ENCODE measurements around the gene ADRA1B. TPM values are rescaled to one million over a fixed set of nuclear protein-coding genes. Genes with fewer than 3 reads are reported as not detected.
"Not testable (repeated sequence)": the region's sequence is repeated elsewhere in the genome, so short reads cannot be mapped to it uniquely, and the experiment has no call there.

ADRA1B gene
- polyA plus RNA-seq, 1 donor: 0.24 TPM

- not testable (repeated sequence) for DNase-seq (ENCODE audit: low read depth)
These were observed 49.5 kb downstream of the ADRA1B start for GRCh38 chr5:159965838-159966128.

DNA sequence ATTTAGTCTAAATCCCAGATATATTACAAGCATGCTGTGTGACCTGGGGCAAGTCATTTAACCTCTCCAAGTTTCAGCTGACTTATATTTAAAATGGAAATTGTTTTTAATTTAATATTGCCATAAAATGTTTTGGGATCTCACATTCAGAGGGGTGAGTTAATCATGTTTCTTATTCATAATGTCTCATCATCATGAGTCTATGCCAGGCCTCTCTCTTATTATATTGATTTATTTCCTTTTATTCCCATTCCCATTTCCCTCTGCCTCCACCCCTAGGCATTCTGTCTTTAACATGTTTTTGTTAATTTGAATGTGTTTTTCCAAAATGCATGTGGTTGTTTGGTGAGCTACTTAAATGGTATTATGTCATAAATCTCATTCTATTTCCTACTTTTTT lies 53.7 kb downstream of the ADRA1B start:
- DNase-seq (ENCODE audit: low read depth): no peak

DNA sequence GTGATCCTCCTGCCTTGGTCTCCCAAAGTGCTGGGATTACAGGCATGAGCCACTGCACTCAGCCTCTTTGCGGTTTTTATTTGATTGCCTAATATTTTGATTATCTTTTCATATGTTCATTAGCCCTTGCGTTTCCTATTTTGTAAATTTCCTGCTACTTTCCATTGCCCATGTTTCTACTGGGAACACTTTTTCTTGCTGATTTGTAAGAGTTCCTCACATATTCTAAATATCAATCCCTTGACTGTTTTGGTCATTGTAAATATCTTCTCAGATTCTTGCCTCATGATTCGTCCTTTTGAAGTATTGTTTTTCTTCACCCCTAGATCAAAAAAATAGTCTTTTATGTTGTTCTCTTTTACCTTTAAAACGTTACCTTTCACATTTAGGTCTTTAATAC lies 54.8 kb downstream of the ADRA1B start:
- DNase-seq (ENCODE audit: low read depth): no peak

DNA sequence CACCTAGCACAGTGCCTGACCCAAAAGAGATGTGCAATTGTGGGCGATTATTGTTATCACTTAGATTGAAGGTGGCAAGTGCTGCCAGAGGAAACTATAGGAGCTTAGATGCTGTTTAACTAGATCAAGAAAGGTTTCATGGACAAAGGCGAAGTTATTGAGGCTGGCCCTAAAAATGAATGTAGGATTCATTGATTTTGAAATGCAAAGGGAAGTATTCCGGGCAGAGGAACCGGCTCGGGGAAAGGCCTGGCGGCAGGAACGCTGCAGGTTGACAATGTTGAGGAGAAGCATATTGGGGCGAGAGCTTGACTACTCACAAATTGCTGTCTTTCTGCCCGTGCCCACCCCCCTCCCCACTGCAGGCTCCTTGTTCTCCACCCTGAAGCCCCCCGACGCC lies 55.2 kb downstream of the ADRA1B start:
- DNase-seq (ENCODE audit: low read depth): no peak

DNA sequence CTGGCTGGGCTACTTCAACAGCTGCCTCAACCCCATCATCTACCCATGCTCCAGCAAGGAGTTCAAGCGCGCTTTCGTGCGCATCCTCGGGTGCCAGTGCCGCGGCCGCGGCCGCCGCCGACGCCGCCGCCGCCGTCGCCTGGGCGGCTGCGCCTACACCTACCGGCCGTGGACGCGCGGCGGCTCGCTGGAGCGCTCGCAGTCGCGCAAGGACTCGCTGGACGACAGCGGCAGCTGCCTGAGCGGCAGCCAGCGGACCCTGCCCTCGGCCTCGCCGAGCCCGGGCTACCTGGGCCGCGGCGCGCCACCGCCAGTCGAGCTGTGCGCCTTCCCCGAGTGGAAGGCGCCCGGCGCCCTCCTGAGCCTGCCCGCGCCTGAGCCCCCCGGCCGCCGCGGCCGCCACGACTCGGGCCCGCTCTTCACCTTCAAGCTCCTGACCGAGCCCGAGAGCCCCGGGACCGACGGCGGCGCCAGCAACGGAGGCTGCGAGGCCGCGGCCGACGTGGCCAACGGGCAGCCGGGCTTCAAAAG lies 55.7 kb downstream of the ADRA1B start:
- no peak for DNase-seq (ENCODE audit: low read depth)

- DNase-seq (ENCODE audit: low read depth): no peak
These were observed 56.5 kb downstream of the ADRA1B start for GRCh38 chr5:159972538-159973362.

DNA sequence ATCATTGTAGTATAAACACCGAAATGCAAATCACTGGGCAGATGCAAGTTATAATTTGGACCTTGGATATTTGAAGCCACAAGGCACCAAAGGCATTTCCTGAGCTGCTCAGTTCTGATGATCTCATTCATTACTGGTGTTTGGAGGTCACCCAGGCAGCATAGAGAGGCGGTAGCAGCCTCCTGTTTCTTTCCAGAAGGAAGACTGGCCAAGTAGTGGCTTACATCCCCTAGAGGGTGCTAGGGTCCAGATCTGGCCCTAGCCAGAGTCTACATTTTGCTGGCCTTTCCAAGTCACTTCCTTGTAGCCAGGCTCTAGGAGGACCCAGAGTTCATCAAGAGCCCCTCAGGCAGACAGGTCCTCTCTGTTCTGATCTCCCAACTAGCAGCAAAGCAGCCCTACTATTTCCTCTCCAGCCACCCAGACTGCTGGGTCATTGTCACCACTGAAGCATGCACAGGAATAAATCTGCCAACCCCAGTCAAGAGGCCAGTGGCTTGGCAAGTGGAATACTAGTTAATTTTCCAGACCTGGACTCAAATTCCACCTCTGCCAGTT lies 59.3 kb downstream of the ADRA1B start:
- no peak for DNase-seq (ENCODE audit: low read depth)

GRCh38 chr5:159976921-159977320 lies 60.6 kb downstream of the ADRA1B start:
- DNase-seq (ENCODE audit: low read depth): no peak

GRCh38 chr5:159978358-159978757 lies 62.1 kb downstream of the ADRA1B start:
- no peak for DNase-seq (ENCODE audit: low read depth)

GRCh38 chr5:159982421-159983173 lies 66.3 kb downstream of the ADRA1B start:
- DNase-seq (ENCODE audit: low read depth): no peak

DNA sequence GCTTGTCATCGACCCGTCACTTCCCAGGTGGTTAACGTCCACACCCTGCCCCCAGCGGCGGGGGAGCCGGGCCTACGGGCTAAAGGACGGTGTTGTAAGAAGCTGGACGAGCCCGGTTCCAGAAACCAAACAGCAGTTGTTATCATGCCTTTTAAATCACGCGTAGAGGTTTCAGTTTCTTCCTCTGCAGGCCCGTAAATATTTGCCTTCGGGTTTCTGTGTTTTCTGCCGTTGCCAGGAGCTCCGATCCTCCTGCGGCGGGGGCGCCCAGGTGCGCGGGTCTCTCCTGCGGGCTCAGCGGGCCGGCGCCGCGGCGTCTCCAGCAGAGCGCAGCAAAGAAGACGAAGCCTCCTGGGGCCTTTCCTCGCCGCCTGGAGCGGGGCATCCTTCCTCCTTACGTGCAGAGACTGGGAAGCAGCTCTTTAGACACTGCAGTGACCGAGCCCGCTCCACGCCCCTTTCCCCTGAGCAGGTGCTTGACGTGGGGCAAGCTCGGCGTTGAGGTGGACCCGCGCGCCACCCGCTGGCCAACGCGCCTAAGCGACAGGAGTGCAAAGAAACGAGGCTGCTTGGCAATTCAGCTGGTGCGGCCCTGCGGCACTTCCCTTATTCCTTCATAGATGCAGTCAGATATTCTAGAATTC lies 70.9 kb downstream of the ADRA1B start:
- DNase-seq (ENCODE audit: low read depth): no peak

DNA sequence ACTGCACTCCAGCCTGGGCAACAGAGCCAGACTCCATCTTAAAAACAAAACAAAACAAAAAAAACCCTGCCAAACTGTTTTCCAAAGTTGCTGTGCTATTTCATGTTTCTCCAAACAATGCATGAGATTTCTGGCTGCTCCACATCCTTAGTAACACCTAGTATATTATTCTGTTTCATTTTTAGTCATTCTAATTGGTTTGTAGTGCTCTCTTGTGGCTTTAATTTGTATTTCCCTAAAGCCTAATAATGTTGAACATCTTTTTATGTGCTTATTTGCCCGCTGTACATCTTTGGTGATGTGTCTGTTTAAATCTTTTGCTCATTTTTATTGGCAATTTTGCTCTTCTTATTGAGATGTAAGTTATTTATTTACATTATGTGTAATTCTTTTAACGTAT lies 74.2 kb downstream of the ADRA1B start:
- no peak for DNase-seq (ENCODE audit: low read depth)

DNA sequence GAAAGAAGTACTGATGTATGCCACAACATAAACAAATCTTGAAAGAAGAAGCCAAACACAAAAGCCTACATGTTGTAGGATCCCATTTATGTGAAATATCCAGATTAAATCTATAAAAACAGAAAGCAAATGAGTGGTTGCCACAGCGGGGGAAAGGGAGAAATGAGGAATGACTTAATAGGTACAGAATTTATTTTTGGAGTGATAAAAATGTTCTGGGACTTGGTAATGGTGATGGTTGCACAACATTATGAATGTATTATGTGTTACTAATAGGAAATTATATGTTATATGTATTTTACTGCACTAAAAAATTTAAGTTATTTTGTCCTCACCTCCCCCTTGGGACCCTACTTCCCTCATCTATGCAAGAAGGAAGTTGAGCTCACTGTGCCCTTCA lies 76.3 kb downstream of the ADRA1B start:
- DNase-seq (ENCODE audit: low read depth): no peak

- no peak for DNase-seq (ENCODE audit: low read depth)
These were observed 76.9 kb downstream of the ADRA1B start for GRCh38 chr5:159993194-159993593.

- DNase-seq (ENCODE audit: low read depth): no peak
These were observed 79.6 kb downstream of the ADRA1B start for GRCh38 chr5:159995907-159996306.

DNA sequence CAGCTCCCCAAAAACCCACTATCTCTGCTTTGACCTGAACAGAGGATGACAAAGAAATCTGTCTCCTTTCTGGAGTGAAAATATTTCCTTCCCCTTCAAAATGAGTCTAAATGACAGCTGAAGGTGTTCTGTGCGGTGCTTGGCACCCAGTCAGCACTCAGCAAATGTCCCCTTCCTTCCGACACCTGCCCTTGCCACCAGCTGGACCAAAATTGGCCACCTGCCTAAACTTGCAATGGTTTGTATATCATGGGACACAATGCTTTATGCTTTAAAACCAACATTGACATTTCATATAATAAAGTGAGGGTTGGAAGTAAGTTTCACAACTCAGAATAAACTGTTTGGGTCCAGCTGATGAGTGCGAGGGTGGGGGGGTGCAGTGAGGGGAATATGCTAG lies 85.2 kb downstream of the ADRA1B start:
- DNase-seq (ENCODE audit: low read depth): no peak

- DNase-seq (ENCODE audit: low read depth): no peak
These were observed 91.2 kb downstream of the ADRA1B start for GRCh38 chr5:160007514-160007913.

- DNase-seq (ENCODE audit: low read depth): not testable (repeated sequence)
These were observed 92.2 kb downstream of the ADRA1B start for GRCh38 chr5:160008529-160008876.

GRCh38 chr5:160008877-160009590 lies 92.8 kb downstream of the ADRA1B start, which contains the start of gene TTC1:
Gene TTC1, plus strand, starts transcription at chr5:160009139. Its CDS starts 1,390 bp downstream, at chr5:160010529.
- peak; percentile 100 for DNase-seq (ENCODE audit: low read depth)

- no peak for DNase-seq (ENCODE audit: low read depth)
These were observed 93.3 kb downstream of the ADRA1B start for GRCh38 chr5:160009591-160009989.

GRCh38 chr5:160011471-160011870 lies 95.2 kb downstream of the ADRA1B start:
- DNase-seq (ENCODE audit: low read depth): no peak

DNA sequence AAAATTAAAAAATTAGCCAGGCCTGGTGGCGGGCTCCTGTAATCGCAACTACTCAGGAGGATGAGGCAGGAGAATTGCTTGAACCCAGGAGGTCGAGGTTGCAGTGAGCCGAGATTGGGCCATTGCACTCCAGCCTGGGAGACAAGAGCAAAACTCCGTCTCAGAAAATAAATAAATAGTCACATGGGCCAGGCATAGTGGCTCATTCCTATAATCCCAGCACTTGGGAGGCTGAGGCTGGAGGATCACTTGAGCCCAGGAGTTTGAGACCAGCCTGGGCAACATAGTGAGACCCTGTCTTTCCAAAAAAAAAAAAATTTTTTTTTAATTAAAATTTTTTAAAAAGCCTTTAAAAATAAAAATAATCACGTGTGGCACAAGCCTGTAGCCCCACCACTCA lies 97.9 kb downstream of the ADRA1B start:
- not testable (repeated sequence) for DNase-seq (ENCODE audit: low read depth)
